T-helper 2 cell (primary cell): ENCODE data around the gene CYTH1.

ENCODE experiments used
- DNase-seq, 5 experiments: peaks; one replicate each; pipeline versions ENCODE4 v3.0.0 to v3.0.0-alpha.2; 2012 to 2022

CYTH1 gene

DNA sequence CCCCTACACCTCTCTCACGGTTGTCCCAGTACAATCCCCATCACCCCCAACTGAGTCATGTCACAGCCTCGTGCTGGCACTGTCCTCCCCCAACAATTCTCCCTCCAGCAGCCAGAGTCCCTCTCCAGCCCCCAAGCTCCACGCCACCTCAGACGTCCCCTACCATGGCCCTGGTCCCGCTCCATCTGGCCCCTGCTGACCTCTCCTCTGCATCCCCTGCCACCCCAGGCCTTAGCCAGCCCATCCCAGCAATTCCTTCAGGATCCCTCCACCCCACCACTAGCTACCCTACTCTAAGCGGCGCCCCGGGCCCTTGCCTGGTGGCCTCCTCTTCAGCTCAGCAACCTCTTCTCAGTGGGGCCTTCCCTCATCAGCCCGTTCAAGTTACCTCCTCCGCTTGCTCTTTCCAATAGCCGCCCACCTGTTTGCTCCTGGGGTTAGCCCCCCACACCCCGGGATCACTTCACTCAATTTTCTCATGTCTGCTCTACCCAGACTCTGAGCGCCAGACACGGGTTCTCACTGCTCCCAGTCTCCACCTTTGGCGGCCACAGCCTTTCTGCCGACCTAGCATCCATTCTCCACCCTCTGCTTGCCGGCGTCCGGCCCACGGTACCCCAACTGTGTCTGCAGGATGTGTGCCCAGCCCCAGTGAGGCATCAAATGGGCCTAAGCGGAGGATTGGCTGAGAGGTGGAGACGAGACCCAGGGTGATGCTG, 112.7 kb downstream of the CYTH1 start:
- no peak for DNase-seq

DNA sequence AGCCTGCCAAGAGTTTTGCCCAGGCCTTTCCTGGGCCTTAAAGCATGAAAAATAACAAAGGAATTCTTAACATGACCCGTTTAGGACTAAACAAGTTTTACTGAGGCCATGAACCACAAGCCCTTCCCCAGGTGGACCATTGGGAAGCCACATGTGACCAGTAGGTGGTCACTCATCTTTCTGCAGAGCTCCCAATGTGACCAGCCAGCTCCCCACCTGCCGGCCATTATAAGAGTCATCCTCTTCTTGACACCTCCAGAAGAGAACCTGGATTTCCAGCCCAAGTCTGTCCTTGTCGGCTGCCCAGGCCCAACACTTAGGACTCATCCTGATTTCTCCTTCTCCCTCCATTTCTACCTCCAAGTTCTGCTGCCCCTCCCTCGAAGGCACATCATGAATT, 113.2 kb downstream of the CYTH1 start:
- DNase-seq, result no peak

- DNase-seq, result no peak
These were observed 114.1 kb downstream of the CYTH1 start for GRCh38 chr17:78667741-78668640.

DNA sequence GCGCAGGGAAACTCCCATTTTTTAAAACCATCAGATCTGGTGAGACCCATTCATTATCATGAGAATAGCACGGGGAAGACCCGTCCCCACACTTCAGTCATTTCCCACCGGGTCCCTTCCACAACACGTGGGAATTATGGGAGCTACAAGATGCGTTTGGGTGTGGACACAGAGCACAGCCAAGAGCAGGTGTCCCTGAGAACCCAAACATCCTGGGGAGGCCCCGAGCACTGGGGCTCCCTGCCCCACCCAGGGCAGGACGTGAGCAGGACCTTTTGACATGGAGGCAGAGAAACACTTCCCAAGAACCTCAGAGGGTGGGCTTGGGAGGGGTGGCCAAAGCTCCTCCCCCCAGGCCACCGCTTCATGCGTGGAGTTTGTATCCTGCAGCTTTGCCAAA, 115.0 kb downstream of the CYTH1 start:
- no peak for DNase-seq

DNA sequence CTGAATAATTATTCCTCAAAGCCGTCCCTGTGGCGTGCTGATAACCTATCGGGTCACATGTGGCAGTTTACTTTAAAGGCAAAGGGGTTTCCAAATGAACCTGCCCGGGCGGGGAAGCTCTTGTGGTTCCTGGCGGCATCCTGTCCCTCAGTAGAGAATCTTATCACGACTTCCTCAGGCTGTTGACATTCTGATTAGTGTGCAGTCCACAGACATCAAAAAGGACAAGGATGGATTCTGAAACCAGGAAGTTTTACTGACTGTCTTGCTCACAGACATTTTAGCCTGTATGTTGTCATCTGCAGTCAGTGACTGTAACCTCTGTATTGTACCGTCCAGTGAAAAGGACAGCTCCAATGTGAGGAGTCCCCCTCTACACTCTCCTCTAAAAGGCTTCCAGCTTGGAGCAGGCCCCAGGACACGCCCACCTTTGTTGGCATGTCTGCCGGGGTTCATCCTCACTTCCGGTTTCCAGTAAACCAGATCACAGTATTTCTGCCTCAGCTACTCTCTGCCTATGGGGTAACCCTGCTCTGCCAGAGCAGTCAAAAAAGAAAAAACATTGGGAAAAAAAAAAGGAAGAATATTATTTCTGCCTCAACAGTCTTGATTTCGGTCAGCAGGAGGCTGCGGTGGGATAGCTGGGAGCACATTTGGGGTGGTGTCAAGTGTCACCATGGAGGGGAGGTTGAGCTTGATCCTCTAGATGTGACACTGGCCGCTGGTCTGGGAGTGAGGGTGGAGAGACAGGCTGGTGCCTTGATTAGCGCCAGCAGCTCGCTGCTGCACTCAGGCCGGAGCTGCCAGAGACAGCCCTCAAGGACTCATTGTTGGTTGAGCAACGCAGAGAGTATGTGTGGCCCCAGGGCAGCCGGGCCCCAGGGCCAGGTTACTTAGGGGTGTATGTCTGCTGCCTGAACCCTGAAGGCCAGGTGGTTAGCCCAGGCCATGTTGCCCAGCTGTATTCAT, 115.8 kb downstream of the CYTH1 start:
- DNase-seq, result peak; percentile 24 to 83 (median 44)

DNA sequence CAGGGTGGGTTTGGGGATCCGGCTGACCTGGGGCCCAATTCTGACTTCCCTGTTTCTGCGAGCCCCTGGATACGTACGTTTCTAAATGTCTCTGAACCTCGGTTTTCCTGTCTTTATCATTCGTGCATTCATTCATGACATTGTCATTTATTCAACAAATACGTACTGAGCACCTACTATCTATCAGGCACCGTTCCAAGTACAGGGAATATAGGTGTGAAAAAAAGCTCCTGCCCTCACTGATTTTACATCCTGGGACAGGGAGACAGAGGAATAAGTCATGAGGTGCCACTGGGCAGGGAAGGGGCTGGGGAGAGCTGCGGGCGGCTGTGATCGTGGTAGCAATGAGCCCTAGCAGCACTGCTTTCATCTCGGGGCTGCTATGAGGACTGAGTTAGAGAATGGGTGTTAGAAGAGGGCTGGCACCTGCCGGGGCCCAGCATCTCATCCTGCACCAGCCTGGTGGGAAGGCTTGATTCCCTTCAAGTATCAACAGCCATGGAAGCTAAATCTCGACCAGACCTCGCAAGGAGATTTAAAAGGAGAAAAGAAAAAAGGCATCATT, 116.6 kb downstream of the CYTH1 start:
- DNase-seq, result no peak

DNA sequence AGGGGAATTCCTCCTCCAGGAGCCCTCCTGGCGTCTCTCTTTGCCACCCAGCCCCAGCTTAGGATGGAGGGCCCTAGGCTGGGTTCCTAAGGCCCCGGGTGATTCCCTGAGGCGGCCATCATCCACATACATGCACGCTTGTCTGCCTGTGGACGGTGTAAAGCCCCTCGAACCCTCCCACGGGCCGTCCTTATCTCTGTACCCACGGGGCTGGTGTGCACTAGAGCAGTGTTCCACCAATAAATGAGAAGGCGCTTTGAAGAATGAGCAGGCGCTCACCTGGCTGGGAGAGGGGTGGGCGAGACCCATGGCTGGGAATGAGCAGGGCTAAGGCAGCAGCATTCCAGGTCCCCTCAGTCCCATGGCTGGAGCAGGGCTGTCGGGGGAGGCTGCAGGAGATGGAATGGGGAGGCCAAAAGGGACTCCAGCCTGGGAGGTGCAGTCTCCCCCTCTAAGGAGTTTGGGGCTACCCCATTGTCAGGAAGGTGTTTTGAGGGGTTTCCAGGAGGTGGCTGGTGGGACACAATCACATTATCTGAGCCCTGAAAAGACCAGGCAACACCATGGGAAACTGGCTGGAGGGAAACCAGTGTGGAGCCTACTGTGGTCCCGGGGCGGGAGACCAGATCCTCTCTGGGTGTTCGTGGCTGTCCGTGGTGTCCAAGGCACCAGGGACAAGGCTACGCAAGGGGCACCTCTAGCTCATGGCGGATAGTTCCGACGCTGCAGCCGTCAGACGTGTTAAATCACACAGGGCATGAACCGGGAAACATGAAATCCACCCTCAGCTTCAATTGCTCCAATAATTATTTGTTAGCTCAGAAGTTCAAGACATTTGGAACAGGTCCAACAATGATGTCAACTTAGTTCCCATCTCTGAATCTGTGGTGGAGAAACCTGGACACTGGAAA, 117.3 kb downstream of the CYTH1 start:
- DNase-seq, result no peak

DNA sequence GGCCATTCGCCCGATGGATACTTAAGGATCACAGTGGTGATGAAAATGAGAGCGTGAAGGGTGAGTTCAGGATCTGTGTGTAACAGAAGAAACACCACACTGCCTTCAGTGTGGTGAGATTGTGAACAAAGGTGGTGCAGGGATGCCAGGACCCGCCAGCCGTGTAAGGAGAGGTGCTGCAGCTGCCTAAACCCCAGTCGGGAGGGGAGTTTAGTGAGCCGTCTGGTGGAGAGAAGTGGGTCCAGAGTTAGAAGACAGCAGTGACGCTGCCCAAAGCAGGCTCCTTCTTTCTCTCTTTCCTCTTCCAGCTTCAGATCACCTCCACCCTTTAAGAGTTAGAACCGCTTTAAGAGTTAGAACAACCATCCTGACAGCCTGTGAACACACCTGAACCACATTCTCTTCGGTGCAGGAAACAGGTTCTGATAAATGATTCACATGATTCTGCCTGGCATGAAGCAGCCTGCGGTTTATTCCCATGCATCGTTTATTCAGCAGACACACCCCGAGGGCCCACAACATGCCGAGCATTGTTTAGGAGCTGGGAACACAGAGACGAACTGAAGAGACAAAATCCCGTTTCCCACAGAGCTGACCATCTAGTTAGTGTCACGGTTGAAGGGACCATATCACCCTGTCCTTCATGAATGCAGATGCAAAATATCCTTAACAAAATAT, 120.8 kb downstream of the CYTH1 start:
- DNase-seq, result no peak

DNA sequence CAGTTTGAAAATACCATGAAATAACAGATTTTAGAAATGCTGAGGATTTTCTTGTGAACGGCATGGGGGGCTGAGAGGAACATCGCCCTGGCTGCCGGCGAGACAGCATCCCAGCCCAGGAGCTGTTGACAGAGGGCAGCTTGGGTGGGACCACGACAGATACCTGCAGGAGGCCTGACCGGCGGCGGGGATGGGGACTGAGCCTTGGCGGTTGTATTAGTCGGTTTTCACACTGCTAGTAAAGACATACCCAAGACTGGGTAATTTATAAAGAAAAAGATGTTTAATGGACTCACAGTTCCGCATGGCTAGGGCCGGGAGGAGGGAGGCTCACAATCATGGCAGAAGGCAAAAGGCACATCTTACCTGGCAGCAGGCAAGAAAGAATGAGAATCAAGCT, 122.5 kb downstream of the CYTH1 start:
- no peak for DNase-seq

GRCh38 chr17:78658281-78658785, 123.7 kb downstream of the CYTH1 start:
- no peak for DNase-seq

DNA sequence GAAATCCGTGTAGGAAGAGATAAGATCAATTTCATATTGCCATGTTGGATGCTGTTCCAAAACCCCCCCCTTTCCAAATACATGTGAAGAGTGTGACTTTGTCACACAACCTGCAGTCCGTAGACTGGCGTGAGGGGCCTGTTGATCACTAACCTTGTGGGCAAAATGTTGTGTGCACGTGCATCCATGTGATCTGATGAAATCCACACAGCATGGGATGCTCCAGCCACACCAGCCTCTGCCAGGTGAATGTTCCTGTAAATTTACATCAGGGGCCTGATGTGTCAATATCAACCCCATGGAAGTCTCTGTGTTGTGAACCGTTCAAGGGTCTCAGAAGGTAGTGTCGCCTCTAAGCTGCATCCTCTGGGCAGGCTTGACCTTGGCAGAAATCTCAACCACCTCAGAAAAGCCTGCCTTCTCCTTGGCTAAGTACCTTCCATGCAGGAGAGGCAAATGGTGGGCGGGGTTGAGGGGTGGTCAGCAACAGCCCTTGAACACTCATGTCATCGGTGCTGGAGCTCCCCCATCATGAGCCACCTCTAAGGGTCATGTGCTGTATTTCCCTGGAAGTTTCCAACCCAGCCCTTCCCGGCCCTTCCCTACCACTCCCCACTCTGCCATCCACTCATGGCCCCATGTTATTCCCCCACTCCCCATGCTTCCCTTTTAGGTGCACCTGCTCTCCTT, 126.7 kb downstream of the CYTH1 start:
- DNase-seq, result no peak

DNA sequence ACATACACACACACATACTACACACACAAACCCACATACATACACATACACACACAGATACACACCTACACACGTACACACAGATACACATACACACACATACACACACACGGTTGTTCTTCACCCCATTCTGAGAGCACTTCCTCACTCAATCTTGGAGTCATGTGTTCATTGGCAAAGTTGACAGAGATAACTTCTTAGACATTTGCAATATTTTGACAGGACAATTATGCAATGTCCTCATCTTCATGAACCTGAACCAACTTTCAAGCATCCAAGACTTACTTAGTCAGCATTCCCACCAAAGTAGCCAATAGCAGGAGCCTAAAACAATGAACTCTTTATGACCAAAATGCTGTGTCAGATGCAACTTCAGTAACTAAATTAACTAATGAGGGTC, 127.7 kb downstream of the CYTH1 start:
- DNase-seq, result no peak

DNA sequence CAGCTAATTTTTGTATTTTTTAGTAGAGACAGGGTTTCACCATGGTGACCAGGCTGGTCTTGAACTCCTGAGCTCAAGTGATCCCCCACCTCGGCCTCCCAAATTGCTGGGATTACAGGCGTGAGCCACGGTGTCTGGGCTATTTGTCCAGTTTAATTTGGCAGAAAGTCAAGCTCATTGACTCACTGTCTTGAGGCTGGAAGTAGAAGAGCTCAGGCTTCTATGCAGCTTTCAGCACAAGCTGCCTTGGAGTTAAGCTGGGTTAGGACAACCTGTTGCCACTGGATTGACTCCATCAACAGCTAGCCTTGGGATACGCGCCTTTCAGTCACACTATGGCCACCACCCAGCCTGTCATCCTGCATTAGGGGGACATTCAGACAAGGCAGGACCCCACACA, 128.7 kb downstream of the CYTH1 start:
- no peak for DNase-seq

- DNase-seq, result no peak
These were observed 129.2 kb downstream of the CYTH1 start for GRCh38 chr17:78652913-78653312.

- DNase-seq, result no peak
These were observed 130.0 kb downstream of the CYTH1 start for GRCh38 chr17:78652024-78652423.

- DNase-seq, result no peak
These were observed 130.5 kb downstream of the CYTH1 start for GRCh38 chr17:78651554-78651953.

DNA sequence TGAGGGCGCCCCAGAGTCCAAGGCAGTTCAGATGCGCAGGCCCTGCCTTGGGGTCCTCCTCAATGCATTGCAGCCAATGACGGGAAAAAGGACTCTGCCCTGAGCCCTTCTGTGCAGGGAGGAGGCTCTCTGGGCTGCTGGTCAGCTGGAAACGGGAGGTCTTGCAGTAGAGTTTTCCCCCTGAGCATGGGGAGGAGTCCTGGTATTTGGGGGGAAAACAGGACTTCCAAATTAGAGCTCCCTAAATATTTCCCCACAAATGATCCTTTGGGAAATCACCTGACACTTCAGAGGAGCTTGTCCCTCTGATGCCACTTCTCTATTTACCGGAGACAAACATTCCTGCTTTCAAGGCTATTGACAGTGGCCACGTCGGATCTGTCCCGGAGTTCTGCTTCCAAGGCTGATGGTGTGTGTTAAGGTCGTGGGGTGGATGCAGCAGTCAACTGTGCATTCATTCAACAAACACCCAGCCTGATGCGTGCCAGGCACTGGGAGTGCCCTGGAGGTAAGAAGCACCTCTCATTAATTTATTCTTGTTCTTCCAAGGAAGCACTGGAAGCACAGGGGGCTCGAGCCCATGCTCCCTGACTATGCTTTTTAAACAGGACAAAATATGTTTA, 131.9 kb downstream of the CYTH1 start:
- no peak for DNase-seq

DNA sequence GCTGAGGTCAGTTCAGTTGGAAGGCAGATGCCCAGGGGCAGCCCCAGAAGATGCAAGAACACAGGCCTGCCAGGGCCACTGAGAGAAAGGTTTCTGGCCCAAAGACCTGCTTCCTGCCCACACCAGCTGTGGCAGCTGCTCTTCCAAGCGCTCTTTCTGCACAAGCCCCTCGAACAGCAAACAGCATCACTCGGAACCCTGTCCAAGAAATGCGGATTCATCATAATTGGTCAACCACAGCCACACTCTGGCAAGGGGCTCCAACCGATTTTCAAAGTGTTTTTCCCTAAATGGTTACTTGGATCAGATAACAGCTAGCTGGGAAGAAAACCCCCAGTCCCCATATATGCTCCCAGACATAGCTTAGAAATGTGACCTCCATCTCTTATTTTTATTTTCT, 133.8 kb downstream of the CYTH1 start:
- DNase-seq, result no peak

- no peak for DNase-seq
These were observed 135.0 kb downstream of the CYTH1 start for GRCh38 chr17:78647032-78647431.
